Activated naive CD8-positive, alpha-beta T cell treated with anti-CD3 and anti-CD28 coated beads, Interleukin-2, amount 10 ng/mL, durations not matched to agents 7 days and 5 days (primary cell): ENCODE measurements around the gene CACNG6. TPM values are rescaled to one million over a fixed set of nuclear protein-coding genes. Genes with fewer than 3 reads are reported as not detected.

ENCODE experiments used
- total RNA-seq, 2 experiments: library from RNA; stranded (reverse); gene quantifications; one replicate each; pipeline ENCODE4 v1.2.3, GENCODE V29; 2021

The CACNG6 gene
- total RNA-seq, 2 experiments from 2014 or later = not detected

Other genes starting within 250 kb of the CACNG6 start
- gene NLRP12, start 167.3 kb upstream of the CACNG6 start, total RNA-seq = not detected
- gene MYADM, start 123.8 kb upstream of the CACNG6 start, total RNA-seq = 10 to 100 TPM; 76.3 to 77.3 TPM
- not detected for gene PRKCG, start 109.4 kb upstream of the CACNG6 start, total RNA-seq
- not detected for gene CACNG7, start 82.4 kb upstream of the CACNG6 start, total RNA-seq
- gene CACNG8, start 28.7 kb upstream of the CACNG6 start, total RNA-seq = not detected
- not detected for gene VSTM1, start 72.3 kb downstream of the CACNG6 start, total RNA-seq
- not detected for gene TARM1, start 89.7 kb downstream of the CACNG6 start, total RNA-seq
- 1 to 10 TPM in 1 of 2 experiments, under 1 TPM in 1; 0.96 to 1.5 TPM for gene OSCAR, start 109.2 kb downstream of the CACNG6 start, total RNA-seq
- gene NDUFA3, start 111.2 kb downstream of the CACNG6 start, total RNA-seq = 100 to 1,000 TPM; 134 to 135 TPM
- gene TFPT, start 124.0 kb downstream of the CACNG6 start, total RNA-seq = 10 to 100 TPM; 37.9 to 43.3 TPM
- gene PRPF31, start 124.1 kb downstream of the CACNG6 start, total RNA-seq = 10 to 100 TPM; 66.3 to 69.3 TPM
- 10 to 100 TPM; 60.0 to 72.3 TPM for gene CNOT3, start 146.1 kb downstream of the CACNG6 start, total RNA-seq
- 10 to 100 TPM; 10.2 to 12.8 TPM for gene LENG1, start 168.1 kb downstream of the CACNG6 start, total RNA-seq
- 1 to 10 TPM; 1.7 to 3.0 TPM for gene TMC4, start 181.5 kb downstream of the CACNG6 start, total RNA-seq
- 10 to 100 TPM; 49.0 to 52.2 TPM for gene MBOAT7, start 197.9 kb downstream of the CACNG6 start, total RNA-seq
- gene TSEN34, start 199.7 kb downstream of the CACNG6 start, total RNA-seq = 10 to 100 TPM; 16.3 to 17.4 TPM
- 1,000 to 10,000 TPM; 1,098 to 1,155 TPM for gene RPS9, start 209.2 kb downstream of the CACNG6 start, total RNA-seq
- gene LILRB3, start 231.4 kb downstream of the CACNG6 start, total RNA-seq = 1 to 10 TPM in 1 of 2 experiments, under 1 TPM in 1; 0.74 to 1.3 TPM